EH (cell line): ENCODE data around the gene FBXL2.
"Not testable (repeated sequence)": the region's sequence is repeated elsewhere in the genome, so short reads cannot be mapped to it uniquely, and the experiment has no call there.

Source experiments
- DNase-seq: peaks from one replicate; pipeline ENCODE4 v3.0.0-alpha.2; 2015; ENCODE audit warnings: low read depth

Gene FBXL2

DNA sequence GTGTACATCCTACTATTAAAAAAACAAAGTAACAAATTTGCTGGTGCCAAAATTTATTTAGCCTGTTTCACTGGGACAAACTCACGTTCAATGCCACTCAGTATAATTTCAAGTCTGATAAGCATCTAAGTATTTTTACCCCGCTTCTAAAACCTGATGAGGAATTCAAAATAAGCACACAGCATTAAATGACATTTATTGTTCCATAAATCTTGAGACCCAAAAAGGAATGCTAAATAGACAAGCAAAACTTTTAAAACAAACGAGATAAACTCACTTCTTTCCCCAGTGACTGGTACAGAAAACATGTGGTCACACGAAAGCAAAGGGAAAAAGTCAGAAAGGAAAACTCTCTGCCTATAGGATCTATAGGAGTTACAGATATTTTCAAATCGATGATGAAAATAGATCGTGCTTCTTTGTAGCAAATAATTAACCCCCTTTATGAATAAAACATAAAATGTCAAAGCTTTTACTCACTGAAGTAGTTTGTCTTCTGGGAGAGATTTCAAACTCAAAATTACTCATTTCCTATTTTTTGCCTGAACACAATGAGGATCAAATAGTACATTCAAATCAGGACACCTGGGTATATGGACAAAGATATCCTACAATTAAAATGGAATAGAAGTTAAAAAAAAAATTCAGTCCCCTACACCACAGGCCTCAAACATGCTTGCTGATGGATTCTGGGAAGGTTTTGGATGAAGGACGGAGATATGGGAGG is 111.3 kb downstream of the FBXL2 start:
- DNase-seq: peak; percentile 62

DNA sequence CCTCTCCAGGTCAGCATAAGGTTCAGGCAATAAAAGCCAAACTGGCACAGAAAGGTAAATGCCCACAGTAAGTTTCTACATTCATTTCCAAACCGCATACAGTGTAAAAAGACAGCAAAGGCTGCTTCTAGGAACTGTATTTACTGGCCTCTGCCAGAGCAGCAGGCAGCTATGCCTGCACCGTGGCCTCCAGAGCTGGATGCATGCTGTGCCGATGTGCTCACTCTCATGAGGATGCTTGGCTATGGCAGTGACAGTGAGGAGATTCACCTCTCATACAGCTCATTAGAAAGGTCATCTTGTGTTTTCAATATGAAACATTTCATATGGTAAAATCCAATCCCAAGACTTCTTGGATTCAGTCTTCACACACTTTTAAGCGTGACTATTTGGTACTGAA is 112.7 kb downstream of the FBXL2 start:
- no peak for DNase-seq

DNA sequence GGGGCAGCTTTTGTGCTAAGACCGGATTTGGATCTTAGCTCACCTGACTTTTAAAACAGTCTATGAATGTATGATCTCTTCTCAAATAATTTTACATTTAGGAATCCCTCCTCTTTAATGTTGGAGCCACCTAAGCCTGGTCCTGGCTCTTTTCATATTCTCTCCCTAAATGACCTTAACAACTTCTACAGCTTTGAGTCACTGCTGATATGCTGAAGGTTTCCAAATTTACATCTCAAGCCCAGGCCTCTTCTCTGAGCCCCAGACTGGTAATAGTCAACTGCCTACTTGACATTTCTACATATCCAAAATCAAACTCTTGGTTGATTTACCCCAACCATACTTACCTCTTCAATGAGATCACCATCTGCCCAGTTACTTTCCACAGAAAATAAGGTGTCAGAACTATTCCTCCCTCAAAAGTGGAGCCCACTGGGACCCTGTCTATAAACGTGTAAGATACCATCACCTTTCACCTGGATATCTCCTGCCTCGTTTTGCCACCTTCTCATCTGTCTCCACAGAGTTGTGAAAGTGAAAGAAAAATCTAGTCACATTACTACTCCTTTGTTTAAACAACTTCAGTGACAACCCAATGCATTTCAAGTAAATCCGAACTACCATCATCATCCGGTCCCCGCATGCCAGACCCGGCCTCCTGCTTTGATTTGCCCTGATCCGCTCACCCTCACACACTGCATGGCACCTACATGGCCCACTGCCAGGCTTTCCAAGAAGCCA is 114.2 kb downstream of the FBXL2 start:
- no peak for DNase-seq

DNA sequence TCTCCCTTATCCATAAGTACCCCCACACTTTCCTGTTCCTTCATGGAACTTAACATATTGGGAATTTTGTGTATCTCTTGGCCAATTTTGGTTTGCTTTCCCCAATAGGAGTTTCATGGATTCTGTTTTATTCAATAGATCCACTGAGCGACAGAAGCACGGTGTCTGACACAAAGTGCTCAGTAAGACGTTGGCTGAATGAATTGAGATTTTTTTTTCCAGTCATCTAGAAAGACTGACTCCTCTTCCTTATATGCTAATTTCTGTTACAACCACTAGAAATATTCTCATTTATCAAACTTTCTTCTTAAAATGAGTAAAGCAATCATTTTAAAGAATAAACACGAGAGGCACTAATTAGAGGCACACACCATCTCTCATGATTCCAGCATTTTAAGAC is 114.9 kb downstream of the FBXL2 start:
- DNase-seq: no peak

DNA sequence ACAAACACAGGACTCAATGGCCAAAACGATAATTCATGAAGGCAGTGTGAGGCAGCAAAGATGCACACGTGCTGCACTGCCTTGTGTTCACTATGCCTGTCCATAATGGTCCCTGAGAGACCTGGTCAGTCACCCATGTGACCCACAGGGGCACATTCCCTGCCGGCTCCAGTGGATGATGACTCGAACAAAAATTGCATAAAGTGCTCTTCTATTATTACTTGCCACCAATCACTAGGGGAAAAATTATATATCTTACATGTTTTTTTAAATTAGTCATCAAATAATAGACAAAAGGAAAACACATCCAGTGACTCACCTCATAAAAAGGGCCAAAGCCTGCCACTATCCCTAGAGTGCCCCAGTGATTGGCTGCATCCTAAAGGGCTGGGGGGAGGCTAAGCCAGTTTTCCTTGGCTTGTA is 115.5 kb downstream of the FBXL2 start:
- DNase-seq: peak; percentile 98

DNA sequence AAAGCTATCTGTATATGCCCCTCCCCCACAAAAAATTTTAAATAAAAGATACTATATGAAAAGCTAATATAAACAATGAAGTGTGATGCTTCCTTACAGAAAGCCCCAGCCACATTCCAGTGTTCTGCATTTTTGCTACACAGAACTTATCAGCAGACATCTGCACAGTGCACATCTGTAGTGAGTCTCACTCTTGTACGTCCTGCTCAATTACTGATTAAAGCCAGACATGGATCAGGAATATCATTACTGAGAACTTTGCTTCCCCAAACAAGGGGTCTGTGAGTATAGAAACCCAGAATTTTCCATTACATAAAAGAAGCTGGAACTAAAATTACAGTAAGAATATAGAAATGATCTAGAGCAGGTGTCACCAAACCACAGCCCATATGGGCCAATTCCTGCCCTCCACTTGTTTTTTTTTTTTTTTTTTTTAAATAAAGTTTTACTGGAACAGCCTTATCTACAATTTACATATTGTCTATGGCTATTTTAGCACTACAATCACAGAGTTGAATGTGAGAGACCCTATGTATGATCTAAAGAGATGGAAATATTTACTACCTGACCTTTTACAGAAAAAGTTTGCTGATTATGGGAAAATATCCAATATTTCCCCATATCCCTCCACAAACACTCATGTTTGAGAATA is 117.3 kb downstream of the FBXL2 start:
- no peak for DNase-seq

DNA sequence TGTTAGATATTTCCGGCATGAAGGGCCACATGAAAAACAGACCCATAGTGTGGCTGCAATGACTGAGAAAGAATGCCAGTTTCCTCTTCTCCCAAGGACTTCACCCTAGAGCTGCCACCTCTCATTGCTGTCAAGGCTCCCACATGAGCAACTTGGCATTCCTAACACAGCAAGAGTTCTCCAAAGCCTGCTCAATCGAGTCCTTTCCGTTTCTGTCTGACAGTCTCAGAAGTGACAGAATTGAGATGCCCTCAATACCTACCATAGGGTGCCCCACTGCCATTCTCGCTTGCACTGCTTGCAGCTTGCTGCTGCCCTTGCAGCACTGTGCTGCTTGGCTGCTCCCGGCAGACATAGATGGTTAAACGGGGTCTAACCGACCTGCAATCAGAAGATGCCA is 118.7 kb downstream of the FBXL2 start:
- peak; percentile 17 for DNase-seq

DNA sequence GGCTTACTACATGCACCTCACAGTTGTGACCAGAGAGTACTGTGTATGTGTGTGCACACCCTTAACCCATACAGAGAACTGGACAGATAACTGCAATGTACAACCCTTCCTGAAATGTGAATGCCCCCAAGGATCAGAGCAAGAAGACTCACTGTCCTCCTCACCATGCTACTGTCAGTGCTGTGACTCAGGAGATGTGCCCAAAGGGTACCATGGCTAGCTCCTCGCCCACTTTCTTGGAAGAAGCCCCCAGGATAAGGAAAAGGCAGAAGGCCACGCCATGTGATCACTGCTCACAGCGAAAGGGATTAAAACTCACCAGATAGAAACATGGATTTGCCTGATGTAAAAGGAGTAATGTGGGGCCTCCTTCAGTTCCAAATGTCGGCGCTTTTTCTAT is 121.2 kb downstream of the FBXL2 start:
- DNase-seq: no peak

DNA sequence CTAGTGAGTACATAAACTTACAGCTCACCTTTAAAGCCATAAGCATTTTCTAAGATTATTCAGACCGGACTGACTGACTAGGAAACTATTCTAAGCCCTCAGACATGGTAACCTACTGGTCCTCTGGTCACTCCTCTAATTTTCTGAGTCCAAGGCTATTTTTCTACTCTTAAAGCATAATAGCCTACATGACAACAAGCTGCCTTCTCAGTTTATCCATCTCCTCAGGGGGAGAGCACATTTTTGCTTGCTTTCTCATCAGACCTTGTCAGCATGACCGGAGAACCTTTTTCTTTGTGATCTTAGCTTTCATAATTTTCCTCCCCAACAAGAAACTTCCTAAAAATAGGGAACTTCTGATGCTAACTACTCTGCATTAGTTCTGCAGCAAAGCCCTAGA is 124.5 kb downstream of the FBXL2 start:
- DNase-seq: peak; percentile 69

DNA sequence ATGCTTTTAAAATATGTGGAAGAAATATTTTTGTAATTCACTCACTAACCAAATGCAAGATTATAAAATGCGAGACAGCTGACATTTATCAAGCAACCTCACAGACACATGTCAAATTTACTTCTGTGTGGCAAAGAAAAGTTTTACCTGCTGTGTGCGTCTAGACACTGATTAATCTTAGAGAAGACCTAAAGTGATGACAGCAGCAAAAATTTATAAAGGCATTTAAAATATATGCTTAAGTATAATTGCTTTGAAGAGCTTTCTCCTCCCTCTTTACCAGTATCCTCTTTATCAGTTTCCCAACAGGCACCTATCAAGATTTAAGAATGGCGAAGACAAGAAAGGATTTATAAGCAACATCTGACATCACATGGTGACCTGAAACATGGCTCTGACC is 125.7 kb downstream of the FBXL2 start:
- DNase-seq: no peak

DNA sequence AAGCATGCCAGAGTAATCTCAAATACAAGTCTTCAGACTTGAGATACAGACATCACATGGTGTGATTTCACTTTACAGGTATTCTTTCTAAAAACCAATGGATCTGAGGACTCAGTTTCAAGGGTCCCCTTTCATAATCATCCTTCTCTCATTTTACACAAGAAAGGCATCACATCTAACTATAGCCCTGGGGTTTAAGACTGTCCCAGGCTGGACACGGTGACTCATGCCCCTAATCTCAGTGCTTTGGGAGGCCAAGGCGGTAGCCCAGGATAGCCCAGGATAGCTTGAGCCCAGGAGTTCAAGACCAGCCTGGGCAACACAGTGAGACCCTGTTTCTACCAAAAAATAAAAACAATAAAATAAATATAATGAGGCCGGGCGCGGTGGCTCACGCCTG is 126.5 kb downstream of the FBXL2 start:
- peak; percentile 43 for DNase-seq

DNA sequence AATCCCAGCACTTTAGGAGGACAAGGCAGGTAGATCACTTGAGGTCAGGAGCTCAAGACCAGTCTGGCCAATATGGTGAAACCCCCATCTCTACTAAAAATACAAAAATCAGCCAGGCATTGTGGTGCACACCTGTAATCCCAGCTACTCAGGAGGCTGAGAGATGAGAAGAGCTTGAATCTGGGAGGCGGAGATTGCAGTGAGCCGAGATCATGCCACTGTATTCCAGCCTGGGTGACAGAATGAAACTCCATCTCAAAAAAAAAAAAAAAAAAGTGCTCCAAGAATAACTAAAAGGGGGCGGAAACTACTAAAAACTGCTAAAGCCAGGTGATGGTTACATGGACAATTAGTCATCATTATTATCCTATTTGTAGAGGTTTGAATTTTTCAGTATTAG is 133.6 kb downstream of the FBXL2 start:
- DNase-seq: not testable (repeated sequence)

DNA sequence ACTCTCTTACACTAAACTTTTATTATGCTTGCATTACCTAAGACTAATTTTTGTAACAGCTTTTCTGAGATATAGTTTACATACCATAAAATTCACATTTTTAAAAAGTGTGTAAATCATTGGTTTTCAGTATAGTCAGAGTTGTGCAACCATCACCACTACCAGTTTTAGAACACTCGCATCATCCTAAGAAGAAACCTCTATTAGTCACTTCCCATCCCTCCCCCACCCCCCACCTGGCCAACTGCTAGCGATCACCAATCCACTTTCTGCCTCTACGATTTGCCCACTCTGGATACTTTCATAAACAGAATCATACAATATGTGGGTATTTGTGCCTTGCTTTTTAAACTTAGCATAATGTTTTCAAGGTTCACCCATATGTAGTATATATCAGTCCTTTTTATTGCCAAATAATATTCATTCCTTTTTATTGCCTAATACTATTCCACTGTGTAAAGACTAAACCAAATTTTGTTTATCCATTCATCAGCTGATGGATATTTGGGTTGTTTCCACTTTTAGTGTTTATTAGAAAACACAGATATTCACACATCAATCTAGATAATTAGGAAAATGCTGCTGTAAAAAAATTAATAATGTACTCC is 139.9 kb downstream of the FBXL2 start:
- peak; percentile 25 for DNase-seq

DNA sequence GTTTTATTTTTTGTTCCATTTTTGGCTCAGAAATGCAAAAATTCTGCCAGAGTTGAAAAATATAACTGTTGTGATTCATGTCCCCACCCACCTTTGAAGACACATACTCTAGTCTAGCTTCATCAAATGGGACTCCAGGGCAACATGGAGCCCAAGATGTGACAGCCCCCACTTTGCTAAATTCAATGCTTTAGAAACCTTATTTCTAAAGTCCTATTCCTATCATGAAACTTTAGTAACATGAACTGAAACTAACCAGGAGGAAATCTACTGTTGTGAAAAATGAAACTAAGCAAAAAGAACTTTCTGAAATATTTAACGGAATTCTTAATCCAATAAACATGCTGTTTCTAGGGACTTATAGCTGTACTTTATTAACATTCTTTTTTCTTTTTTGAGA is 142.7 kb downstream of the FBXL2 start:
- DNase-seq: no peak

DNA sequence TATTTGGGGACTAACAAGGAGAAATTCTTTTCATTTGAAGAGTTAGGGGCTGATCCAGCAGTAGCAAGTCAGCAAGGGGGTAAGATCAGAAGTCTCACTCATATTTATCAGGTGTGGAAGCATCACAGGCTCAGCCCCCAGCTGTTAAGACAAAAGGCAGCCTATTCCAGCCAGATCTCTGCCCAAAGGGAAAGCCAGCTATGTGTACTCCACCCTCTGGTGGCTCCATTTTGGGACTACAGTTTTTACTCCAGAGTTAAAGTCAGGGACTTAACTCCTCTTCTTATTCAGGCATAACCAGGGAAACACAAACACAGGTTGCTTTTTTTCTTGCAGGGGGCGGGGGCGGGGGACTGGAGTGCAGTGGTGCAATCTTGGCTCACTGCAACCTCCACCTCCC is 143.7 kb downstream of the FBXL2 start:
- DNase-seq: no peak

DNA sequence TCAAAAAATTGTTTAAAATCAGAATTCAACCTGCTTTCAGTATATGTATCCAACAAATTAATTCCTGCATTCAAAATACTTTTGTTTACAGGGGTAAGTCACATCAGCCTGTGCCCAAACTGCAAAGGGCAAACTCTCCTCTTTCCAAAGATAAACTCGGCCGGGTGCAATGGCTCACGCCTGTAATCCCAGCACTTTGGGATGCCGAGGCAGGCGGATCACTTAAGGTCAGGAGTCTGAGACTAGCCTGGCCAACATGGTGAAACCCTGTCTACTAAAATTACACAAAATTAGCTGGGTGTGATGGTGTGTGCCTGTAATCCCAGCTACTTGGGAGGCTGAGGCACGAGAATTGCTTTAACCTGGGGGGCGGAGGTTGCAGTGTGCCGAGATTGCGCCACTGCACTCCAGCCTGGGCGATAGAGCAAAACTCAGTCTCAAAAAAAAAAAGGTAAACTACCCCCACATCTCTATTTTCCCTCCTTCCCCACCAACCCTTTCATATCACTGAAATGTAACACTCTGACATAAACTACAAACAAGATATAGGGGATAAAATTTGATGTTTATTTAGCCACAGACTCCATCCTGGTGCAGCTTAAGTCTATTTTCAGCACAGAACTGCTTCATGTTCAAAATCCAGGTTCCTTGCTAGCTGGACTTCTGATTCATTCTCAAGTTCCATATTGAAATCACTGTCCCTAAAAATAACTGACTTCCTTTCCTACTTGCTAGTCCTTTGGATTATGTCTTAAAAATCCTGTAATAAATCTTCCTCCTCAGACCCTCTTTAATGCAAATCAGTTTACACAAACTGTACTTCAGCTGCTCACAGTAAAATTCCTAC is 147.6 kb downstream of the FBXL2 start:
- DNase-seq: peak; percentile 13

DNA sequence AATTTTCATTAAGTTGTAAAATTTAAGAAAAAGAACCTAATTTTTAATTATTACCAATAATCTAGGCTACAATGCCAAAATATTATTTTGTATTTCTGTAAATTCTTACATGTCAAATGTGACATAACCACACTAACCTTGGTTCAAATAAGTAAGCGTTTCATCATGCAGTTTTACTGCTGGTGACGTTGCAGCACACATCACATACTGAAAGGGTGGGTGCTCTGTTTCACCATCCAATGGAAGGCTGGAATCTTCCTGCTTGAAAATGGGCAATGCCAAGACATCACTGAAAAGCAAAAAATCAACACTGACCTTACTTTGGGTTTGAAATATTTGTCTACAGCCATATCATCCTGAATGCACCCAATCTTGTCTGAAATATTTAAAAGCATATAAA is 148.2 kb downstream of the FBXL2 start:
- no peak for DNase-seq

DNA sequence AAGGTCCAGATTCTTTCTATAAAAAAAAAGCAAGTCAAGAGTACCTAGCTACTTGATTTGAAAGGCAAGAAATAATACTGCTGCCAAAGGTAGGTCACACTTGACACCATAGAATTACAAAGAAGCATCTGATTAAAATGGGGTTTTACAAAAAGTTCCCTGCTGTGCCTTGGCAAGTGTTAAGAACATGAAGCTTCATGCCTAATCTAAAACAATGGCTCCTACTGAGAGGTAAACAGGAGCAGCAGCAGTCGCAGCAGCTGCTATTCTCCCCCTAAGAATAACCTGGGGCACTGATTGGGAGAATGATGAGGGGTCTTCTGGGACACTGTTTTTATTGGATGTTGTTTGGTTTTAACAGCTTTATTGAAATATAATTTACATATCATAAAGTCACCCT is 148.8 kb downstream of the FBXL2 start:
- DNase-seq: no peak

DNA sequence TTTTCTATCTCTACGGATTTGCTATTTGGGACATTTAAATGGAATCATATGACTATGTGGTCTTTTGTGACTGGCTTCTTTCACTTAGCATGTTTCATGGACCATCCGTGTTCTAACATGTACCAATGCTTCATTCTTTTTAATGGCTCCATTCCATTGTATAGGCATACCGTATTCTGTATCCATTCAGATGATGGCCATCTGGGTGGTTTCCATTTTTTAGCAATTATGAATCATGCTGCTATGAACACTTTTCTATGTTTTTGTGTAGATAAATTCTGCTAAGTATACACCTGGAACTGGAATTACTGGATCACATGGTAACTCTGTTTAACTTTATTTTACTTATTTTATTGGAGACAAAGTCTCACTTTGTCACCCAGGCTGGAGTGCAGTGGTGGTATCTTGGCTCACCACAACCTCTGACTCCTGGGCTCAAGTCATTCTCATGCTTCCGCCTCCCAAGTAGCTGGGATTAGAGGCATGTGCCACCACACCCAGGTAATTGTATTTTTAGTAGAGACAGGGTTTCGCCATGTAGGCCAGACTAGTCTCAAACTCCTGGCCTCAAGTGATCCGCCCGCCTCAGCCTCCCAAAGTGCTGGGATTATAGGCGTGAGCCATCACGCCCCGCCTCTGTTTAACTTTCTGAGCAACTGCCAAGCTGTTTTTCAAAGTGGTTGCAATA is 149.5 kb downstream of the FBXL2 start:
- no peak for DNase-seq

DNA sequence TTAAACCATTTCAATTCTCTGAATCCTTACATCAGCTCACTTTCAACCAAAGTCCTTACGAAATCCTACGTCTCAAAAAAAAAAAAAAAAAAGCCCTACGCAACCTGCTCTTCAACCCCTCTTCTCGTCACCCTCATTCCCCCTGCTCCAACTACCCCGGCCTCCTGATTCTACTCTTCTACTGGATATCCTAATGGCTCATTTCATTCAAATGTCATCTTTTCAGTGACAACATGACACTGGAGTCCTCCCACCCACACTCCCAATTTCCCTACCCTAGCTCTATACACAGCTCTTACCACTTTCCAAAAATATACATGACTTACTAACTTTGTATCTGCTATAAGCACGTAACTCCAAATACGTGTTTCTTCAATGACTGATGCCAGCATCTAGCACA is 151.5 kb downstream of the FBXL2 start:
- DNase-seq: no peak

DNA sequence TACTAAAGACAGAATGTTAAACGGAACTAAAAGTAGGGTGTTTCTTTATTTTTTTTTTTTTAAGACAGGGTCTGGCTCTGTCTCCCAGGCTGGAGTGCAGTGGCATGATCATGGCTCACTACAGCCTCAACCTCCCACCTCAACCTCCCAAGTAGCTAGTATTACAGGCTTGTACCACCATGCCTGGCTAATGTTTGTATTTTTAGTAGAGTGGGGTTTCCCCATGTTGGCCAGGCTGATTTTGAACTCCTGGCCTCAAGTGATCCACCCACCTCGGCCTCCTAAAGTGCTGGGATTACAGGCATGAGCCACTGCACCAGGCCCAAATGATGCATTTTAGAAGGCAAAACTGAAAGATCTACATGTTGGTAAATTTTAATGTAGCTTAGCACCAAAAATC is 152.1 kb downstream of the FBXL2 start:
- DNase-seq: not testable (repeated sequence)
